Neural cell (in vitro differentiated cells): ENCODE measurements around the gene CHDH. TPM values are rescaled to one million over a fixed set of nuclear protein-coding genes. Genes with fewer than 3 reads are reported as not detected.

ENCODE experiments used
- H2AFZ ChIP-seq: fragments of 200-600, 300-800 bp; sonication (generic), shearing (Covaris generic); 2 replicates; pipeline ENCODE4 v1.6.0; 2014; ENCODE audit warnings: low read depth, mild to moderate bottlenecking, antibody characterized with exemption, low read length, moderate library complexity
- H3F3A ChIP-seq: fragments of 200-600 bp; shearing (Covaris generic); 2 replicates; pipeline ENCODE4 v1.6.1; 2016; ENCODE audit warnings: mild to moderate bottlenecking, moderate library complexity, mixed read lengths, antibody characterized with exemption, low read length; ENCODE audit not compliant: insufficient read depth, poor library complexity, severe bottlenecking
- H3K27ac ChIP-seq: fragments of 200-600, 300-800 bp; sonication (generic), shearing (Covaris generic); 2 replicates; pipeline ENCODE4 v1.5.1; 2014; ENCODE audit warnings: mild to moderate bottlenecking, low read length, moderate library complexity
- H3K27me3 ChIP-seq: fragments of 300-800, 200-600 bp; sonication (generic), shearing (Covaris generic); 2 replicates; pipeline ENCODE4 v1.6.0; 2014; ENCODE audit warnings: mild to moderate bottlenecking, low read depth, low read length, moderate library complexity; ENCODE audit not compliant: insufficient read depth
- H3K36me3 ChIP-seq: fragments of 300-800, 200-600 bp; sonication (generic), shearing (Covaris generic); 2 replicates; pipeline ENCODE4 v1.5.1; 2014; ENCODE audit warnings: mild to moderate bottlenecking, antibody characterized with exemption, low read length, moderate library complexity; ENCODE audit not compliant: insufficient read depth
- H3K4me2 ChIP-seq: fragments of 300-800, 200-600 bp; sonication (generic), shearing (Covaris generic); 2 replicates; pipeline ENCODE4 v1.6.0; 2014; ENCODE audit warnings: mild to moderate bottlenecking, low read length
- H3K4me3 ChIP-seq: fragments of 300-800, 200-600 bp; sonication (generic), shearing (Covaris generic); 2 replicates; pipeline ENCODE4 v1.5.1; 2014; ENCODE audit warnings: mild to moderate bottlenecking, low read length, moderate library complexity
- H3K79me2 ChIP-seq: fragments of 200-600 bp; shearing (Covaris generic); replicated peaks from 2 replicates; pipeline ENCODE4 v1.6.0; 2014; ENCODE audit warnings: mild to moderate bottlenecking, low read length, moderate library complexity; ENCODE audit not compliant: insufficient read depth
- H3K9ac ChIP-seq: fragments of 300-800, 200-600 bp; sonication (generic), shearing (Covaris generic); 2 replicates; pipeline ENCODE4 v1.6.1; 2016; ENCODE audit warnings: mild to moderate bottlenecking, low read length, mixed read lengths
- H3K9me2 ChIP-seq: fragments of 200-600 bp; shearing (Covaris generic); 2 replicates; pipeline ENCODE4 v1.6.1; 2016; ENCODE audit warnings: mild to moderate bottlenecking, low read length, mixed read lengths; ENCODE audit not compliant: insufficient read depth
- H3K9me3 ChIP-seq: fragments of 200-600, 300-800 bp; sonication (generic), shearing (Covaris generic); 2 replicates; pipeline ENCODE4 v1.6.1; 2016; ENCODE audit warnings: mild to moderate bottlenecking, mixed run types, low read length, moderate library complexity, mixed read lengths
- H4K20me1 ChIP-seq: fragments of 200-600 bp; shearing (Covaris generic); 2 replicates; pipeline ENCODE4 v1.6.1; 2016; ENCODE audit warnings: mild to moderate bottlenecking, mixed run types; ENCODE audit not compliant: insufficient read depth
- CTCF ChIP-seq: fragments of 450-650 bp; IDR thresholded peaks from 2 replicates; pipeline ENCODE4 v1.5.1; 2014; ENCODE audit warnings: antibody characterized with exemption, mild to moderate bottlenecking, moderate library complexity; ENCODE audit not compliant: poor library complexity, severe bottlenecking
- EP300 ChIP-seq: fragments of 450-650 bp; conservative IDR thresholded peaks from 2 replicates; pipeline ENCODE4 v1.6.1; 2014; ENCODE audit warnings: antibody characterized with exemption, mild to moderate bottlenecking, moderate library complexity; ENCODE audit not compliant: poor library complexity, severe bottlenecking
- EZH2 ChIP-seq: fragments of 200-600, 300-800 bp; shearing (Covaris generic), sonication (generic); IDR thresholded peaks from 2 replicates; pipeline ENCODE4 v1.6.1; 2014; ENCODE audit warnings: antibody characterized with exemption, low read length, borderline replicate concordance, mild to moderate bottlenecking; ENCODE audit not compliant: insufficient read depth, poor library complexity, severe bottlenecking
- MXI1 ChIP-seq: fragments of 450-650 bp; conservative IDR thresholded peaks from 2 replicates; pipeline ENCODE4 v1.6.1; 2014; ENCODE audit warnings: antibody characterized with exemption, mild to moderate bottlenecking; ENCODE audit not compliant: poor library complexity, severe bottlenecking
- POLR2AphosphoS5 ChIP-seq: IDR thresholded peaks from 2 replicates; pipeline ENCODE4 v1.6.1; 2012
- RAD21 ChIP-seq: fragments of 450-650 bp; conservative IDR thresholded peaks from 2 replicates; pipeline ENCODE4 v1.6.1; 2014; ENCODE audit warnings: antibody characterized with exemption, mild to moderate bottlenecking, moderate library complexity
- SMC3 ChIP-seq: fragments of 450-650 bp; conservative IDR thresholded peaks from 2 replicates; pipeline ENCODE4 v1.6.1; 2014; ENCODE audit warnings: antibody characterized with exemption, mild to moderate bottlenecking, moderate library complexity; ENCODE audit not compliant: poor library complexity
- TAF1 ChIP-seq: IDR thresholded peaks from 2 replicates; pipeline ENCODE4 v1.6.1; 2012; ENCODE audit warnings: low read depth
- polyA plus RNA-seq: library from polyadenylated mRNA; depleted of rRNA; stranded (reverse); fragments of >200 nt; gene quantifications from 2 replicates; pipeline ENCODE4 v1.2.3, GENCODE V29; 2014
- TF ChIP-seq, protein P1 (sequence below): IDR thresholded peaks from 2 replicates; pipeline ENCODE4 v1.6.1; 2012; ENCODE audit warnings: borderline replicate concordance

Gene CHDH
- polyA plus RNA-seq, 1 donor from 2014 or later = 0.17 TPM

DNA sequence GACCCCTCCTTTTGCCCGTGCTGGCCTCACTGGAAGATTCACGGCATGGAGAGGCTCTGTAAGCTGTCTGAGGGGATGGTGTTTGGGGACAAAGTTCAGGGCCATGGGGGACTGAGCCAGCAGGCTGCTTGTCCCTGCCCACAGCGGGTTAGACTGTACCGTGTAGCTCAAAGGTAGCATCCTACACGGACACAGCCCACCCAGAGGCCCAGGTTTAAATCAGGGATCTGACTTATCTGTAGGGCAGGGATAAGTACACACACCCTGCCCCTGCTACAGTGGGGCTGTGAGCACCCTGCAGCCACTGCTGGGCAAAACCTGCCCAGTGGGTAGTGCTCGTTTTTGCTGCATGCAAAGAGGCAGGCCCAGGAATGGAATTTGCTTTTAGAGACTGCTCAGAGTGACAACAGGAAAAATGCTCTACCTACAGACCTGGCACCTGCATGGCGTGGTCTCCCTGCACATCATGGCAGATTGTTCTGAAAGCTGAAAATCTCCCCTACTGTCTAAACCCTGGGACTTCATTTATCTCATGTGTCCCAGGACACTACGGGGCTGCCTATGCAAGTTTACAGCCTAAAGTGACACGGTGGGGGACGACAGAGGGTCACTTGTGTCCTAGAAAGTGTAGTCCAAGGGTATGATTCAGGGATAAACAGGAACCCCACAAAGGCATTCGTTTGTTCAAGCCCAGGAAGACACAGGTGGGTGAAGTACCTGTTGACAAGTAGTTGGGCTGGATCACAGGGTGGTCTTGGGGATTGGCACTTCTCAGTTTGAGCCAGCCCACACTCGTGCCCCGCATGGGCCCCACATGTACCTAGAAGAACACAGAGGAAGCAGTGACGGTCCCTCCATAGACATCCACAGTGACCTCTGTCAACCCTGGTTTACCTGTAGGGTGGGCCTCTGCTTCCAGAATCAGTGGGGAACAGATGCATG is 27.7 kb downstream of the CHDH start:
- Histone ChIP-seq H3K36me3 (no peaks in the 10 kb centered on the region), H4K20me1 (no peaks in the 10 kb centered on the region), H3K9me3 (no peaks in the 10 kb centered on the region), H3K4me2 (no peak overlapping the region), H3K79me2 (no peaks in the 10 kb centered on the region), H3F3A (no peaks in the 10 kb centered on the region), H3K9me2 (no peaks in the 10 kb centered on the region), H3K4me3 (no peak overlapping the region), H2AFZ (no peak overlapping the region), H3K9ac (no peak overlapping the region), H3K27ac (no peak overlapping the region), H3K27me3 (no peaks in the 10 kb centered on the region)
- TF ChIP-seq EP300 (no peak), EZH2 (no peak), MXI1 (no peak), CTCF (no peak), SMC3 (no peak), TAF1 (no peak), RAD21 (no peak)
- TF ChIP-seq, protein P1, sequence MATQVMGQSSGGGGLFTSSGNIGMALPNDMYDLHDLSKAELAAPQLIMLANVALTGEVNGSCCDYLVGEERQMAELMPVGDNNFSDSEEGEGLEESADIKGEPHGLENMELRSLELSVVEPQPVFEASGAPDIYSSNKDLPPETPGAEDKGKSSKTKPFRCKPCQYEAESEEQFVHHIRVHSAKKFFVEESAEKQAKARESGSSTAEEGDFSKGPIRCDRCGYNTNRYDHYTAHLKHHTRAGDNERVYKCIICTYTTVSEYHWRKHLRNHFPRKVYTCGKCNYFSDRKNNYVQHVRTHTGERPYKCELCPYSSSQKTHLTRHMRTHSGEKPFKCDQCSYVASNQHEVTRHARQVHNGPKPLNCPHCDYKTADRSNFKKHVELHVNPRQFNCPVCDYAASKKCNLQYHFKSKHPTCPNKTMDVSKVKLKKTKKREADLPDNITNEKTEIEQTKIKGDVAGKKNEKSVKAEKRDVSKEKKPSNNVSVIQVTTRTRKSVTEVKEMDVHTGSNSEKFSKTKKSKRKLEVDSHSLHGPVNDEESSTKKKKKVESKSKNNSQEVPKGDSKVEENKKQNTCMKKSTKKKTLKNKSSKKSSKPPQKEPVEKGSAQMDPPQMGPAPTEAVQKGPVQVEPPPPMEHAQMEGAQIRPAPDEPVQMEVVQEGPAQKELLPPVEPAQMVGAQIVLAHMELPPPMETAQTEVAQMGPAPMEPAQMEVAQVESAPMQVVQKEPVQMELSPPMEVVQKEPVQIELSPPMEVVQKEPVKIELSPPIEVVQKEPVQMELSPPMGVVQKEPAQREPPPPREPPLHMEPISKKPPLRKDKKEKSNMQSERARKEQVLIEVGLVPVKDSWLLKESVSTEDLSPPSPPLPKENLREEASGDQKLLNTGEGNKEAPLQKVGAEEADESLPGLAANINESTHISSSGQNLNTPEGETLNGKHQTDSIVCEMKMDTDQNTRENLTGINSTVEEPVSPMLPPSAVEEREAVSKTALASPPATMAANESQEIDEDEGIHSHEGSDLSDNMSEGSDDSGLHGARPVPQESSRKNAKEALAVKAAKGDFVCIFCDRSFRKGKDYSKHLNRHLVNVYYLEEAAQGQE = no peak

DNA sequence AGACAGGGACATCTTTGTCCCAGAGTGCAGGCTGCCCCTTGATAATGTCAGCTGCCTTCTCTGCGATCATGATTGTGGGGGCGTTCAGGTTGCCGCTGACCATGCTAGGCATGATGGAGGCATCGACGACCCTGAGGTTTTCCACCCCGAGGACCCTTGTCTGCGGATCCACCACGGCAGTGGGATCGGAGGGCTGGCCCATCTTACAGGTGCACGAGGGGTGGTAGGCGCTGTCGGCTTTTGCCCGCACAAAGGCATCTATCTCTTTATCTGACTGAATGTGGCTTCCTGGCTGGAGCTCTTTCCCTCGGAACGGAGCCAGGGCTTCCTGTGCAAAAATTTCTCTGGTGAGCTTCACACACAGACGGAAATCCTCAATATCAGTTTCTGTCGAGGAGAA is 28.4 kb downstream of the CHDH start:
- Histone ChIP-seq H4K20me1 (no peaks in the 10 kb centered on the region), H3K27ac (no peak overlapping the region), H3K27me3 (no peaks in the 10 kb centered on the region), H3K4me3 (no peak overlapping the region), H2AFZ (no peak overlapping the region), H3K9me3 (no peaks in the 10 kb centered on the region), H3K9me2 (no peaks in the 10 kb centered on the region), H3K9ac (no peak overlapping the region), H3F3A (no peaks in the 10 kb centered on the region), H3K79me2 (no peaks in the 10 kb centered on the region), H3K4me2 (no peak overlapping the region), H3K36me3 (no peaks in the 10 kb centered on the region)
- TF ChIP-seq POLR2AphosphoS5 (no peak), SMC3 (no peak), CTCF (no peak), MXI1 (no peak), EP300 (no peak), EZH2 (no peak), RAD21 (no peak), TAF1 (no peak)
- TF ChIP-seq, protein P1 = no peak
